COR-L47 (cell line): ENCODE measurements around the gene KREMEN2.
A peak's percentile ranks its signal among the peaks of the same experiment; 100 is the strongest.

Experiments
- DNase-seq: peaks from one replicate; lab custom pipeline; 2025; lab: John Stamatoyannopoulos, UW

The KREMEN2 gene

DNA sequence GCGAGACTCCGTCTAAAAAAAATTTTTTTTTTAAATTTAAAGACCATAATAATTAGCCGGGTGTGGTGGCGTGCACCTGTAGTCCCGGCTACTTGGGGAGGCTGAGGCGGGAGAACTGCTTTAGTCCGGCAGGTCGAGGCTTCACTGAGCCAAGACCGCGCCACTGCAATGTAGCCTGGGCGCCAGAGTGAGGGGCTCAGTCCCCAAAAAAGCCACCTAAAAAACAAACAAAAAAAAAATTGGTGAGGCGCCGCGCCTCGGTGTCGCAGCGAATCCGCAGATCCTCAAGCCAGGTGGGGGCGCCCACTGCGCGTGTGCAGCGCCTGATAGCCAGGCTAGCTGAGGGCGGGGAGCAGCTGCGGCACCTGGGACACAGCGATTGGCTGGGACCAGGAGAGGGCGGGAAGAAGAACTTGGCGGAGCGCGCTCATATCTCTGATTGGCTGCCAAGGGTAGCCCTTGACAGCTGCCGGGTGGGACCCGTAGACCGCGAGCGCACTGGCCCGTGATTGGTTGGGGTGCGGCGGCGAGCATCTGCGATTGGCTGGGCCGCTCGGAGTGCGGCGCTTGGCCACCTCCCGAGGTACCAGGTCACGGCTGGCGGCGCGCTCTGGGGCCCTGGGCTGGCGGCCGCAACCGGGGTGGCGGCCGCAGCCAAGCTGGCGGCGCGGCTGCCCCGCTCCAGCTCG lies 39.7 kb downstream of the KREMEN2 start:
- peak; percentile 99 for DNase-seq

DNA sequence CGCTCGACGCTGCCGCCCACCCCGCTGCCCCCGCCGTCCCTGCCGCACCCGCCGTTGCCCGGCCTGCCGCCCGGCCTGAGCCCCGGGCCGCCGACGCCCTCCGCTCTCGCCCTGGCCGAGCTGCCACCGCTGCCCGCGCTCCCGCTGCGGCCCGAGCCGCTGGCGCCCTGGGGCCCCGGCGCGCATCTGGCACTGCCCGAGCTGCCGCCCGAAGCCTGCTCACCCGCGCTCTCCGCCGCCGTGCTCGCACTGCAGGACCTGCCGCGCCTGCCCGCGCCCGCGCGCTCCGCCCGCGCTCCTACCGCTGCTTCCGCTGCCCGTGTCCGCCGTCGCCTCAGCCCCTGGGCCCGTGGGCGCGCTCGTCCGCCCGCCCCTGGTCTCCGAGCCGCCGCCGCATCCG lies 40.2 kb downstream of the KREMEN2 start:
- DNase-seq: no peak

DNA sequence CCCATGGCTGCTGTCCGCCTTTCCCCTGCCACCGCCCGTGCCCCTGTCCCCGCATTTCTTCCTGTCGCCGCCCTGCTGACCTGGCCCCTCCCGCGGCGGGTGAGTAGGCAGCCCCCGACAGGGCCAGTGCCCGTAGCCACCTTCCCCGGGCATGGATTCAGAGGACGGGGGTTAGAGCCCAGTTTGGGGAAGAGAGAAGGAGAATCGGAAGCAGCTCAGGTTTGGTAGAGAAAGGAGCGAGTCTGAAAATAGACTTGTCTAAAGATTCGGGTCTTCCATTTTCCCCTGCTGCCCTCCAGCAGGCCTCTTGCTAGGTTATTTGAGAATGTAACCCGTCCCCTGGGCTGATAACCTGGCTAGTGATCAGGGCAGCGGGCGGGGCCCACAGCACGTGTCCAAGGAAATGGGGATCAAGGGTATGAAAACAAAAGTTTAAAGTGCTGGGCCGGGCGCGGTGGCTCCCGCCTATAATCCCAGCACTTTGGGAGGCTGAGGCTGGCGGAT lies 40.8 kb downstream of the KREMEN2 start:
- DNase-seq: no peak

DNA sequence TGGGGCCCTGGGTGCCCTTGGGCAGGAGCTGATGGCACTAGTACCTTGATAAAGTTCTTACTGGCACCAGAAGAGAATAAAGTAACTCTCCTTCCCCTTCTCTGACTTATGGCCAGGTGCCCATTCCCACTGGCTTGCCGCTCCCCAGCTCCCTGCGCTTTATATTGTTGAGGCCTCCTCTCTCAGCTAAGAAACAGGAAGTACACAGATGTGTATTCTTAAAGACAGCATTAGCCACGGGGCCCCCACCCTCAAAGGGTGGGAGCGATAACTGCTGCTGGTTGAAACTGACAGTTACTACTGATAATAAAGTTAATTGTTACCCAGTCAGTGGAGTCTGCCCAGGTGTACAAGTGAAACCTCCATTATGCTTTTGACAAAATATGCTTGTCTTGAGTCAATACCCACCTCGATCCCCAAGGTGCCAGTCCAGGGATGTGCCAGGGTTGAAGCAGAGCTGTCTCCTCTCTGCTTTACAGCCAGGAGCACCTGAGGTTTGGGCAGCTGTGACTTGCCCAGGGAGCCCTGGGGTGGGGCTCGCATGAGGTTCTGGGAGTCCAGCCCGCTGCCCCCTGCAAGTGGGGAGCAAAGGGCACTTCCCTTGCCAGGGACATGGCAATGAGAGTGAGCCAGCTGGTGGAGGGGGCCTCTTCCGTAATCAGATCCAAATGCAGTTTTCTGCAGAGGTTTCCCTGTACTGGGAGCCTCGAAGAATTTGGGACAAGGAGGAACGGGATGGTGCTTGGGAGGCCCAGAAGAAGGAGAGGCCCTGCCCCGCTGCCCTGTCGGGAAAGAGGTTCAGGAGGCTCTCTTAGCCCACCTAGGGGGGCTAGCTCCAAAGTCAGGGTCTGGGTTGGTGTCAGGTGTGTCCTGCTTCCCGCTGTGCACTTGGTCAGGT lies 43.2 kb downstream of the KREMEN2 start:
- DNase-seq: no peak

DNA sequence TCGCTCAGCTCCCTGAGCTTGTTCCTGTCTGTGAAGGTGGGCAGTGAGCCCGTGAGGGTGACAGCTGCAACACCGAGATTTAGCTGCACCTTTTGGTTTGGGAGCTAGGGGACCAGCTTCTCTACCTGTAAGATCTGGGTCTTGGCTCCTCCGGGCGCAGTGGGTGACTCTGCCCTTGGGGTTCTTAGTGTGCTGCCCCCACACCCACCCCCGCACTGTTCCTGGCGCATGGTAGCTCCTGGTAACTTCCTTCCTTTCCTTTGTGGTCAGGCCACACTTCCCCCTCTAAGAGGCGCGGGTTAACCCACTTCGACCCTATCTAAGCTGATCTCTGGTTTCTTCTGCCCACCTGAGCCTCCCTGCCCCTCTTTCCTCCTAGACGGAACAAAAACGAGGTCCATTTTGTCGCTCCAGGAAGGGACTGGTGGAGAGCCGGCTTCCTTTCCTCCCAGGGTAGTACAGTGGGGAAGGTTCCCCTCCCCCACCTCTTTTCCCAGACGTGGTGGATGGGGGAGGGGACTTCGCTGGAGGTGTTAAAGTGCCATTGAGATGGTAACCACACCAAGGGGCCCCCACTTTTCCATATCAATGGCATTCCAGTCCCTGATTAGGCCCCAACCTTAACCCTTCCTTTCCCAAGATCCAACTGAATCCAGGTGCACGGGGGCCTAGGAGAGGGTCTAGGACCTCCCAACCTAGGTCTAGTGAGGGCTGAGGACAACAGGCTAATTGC lies 44.0 kb downstream of the KREMEN2 start:
- DNase-seq: no peak

DNA sequence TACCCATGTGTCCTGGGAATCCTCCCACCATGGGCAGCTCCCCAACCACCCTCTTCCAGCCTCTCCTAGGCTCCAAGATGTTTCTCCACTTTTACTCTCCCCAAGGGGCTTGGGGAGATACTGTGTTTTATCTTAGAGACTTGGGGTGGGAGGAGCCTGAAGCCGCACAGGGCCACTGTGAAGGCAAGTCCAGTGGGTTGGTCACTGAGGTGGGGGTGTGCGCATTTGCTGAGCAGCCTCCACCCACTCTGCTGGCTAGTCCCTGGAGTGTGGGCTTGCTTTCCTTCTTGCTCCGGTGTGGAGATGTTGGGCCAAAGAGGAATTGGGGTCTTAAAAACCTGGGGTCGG lies 44.6 kb downstream of the KREMEN2 start:
- no peak for DNase-seq

DNA sequence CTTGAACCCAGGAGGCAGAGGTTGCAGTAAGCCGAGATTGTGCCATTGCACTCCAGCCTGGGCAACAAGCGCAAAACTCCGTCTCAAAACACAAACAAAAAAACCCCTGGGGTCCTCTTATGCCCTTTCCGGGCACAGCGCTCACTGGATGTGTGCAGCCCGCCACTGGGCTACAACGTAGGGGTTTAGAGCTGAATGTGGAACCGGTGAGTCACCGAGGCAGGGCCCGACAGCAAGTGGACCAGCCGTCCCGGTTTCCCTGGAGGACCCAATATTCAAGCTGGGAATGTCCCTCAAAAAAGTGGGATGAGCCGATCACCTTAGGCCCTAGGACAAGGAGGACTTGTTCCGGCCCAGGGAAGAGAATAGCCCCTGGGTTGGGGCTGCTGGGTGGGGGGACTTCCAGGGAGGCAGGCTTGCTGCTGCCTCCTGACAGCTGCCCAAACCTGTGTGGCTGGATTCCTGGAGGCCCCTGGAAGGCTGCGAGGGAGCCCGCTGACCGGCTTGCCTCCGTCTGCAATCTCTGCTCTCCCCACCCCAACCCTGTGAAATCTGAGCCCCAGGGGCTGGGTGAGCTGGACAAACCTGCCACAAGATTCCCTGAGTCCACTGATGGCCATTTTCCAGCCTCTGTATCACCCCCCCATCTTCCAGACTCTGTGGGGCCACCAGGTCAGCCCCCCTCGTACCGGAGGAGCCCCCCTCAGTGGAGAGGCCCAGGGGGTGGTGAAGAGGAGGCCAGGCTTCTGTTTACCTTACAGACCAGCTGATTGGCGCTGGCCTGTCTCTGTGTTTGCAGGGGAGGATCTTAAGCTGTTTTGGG lies 45.7 kb downstream of the KREMEN2 start:
- DNase-seq: no peak

DNA sequence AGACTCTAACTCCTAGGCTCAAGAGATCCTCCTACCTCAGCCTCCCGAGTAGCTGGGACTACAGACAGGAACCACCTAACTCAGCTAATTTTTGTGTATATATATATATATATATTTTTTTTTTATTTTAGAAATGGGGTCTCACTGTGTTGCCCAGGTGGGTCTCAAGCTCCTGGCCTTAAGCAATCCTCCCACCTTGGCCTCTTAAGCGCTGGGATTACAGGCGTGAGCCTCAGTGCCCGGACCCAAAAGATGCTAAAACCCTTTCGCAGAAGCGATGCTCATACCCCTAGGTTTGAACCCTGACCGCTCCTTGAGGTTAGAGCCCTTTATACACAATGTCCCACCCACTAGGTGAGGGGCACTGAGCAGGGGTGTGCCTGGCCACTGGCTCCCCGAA lies 46.4 kb downstream of the KREMEN2 start:
- no peak for DNase-seq

DNA sequence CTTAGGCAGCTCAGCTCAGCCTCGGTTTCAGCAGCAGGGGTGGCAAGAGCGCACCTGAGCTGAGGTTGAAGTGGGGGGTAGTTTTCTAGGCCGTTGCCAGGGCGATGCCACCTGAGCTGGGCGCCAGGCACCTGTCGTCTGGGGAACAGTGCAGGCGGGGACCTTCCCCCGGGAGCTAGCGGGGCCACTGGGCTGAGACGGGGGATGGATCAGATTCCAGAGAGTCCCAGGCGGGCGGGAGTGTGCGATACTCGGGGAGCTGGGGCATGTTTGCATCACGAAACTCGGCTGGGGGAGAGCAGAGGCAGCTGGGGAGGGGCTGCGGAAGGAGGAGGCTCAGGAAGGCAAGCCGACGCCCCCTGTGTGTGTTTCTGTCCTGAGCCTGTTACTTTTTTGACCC lies 48.2 kb downstream of the KREMEN2 start:
- DNase-seq: peak; percentile 85

DNA sequence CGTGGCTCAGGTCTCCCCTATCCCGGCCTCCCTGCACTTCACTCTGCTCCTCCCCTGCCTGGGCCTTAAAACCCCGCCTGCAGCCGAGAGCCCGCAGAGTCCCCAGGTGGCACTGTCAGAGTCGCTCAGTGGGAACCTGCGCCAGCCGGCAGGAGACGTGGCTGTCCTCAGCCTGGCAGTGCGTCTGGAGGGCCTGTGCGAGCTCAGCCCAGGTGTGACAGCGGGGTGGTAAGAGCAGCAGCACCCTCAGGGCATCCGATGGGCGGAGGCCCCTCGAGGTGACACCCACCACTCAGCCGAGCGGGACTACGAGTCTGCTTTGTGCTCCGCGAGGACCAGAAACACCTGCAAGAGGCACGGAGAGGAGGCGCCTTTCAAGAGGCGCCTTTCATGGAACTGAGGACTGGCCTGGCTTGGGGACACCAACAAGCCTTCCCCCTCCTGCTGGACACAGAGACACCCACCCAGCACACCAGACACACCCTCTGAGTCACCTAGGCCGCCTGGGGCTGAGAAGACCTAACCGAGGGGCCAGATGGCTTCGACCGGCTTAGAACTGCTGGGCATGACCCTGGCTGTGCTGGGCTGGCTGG lies 48.8 kb downstream of the KREMEN2 start, which contains the start of gene CLDN9:
Gene CLDN9 (plus strand): TSS at position 96 of the 593 bp plus-strand sequence. CDS start 440 bp downstream, at position 536.
- DNase-seq: peak; percentile 84

DNA sequence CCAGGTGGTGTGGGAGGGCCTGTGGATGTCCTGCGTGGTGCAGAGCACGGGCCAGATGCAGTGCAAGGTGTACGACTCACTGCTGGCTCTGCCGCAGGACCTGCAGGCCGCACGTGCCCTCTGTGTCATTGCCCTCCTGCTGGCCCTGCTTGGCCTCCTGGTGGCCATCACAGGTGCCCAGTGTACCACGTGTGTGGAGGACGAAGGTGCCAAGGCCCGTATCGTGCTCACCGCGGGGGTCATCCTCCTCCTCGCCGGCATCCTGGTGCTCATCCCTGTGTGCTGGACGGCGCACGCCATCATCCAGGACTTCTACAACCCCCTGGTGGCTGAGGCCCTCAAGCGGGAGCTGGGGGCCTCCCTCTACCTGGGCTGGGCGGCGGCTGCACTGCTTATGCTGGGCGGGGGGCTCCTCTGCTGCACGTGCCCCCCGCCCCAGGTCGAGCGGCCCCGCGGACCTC lies 49.4 kb downstream of the KREMEN2 start:
- DNase-seq: no peak

DNA sequence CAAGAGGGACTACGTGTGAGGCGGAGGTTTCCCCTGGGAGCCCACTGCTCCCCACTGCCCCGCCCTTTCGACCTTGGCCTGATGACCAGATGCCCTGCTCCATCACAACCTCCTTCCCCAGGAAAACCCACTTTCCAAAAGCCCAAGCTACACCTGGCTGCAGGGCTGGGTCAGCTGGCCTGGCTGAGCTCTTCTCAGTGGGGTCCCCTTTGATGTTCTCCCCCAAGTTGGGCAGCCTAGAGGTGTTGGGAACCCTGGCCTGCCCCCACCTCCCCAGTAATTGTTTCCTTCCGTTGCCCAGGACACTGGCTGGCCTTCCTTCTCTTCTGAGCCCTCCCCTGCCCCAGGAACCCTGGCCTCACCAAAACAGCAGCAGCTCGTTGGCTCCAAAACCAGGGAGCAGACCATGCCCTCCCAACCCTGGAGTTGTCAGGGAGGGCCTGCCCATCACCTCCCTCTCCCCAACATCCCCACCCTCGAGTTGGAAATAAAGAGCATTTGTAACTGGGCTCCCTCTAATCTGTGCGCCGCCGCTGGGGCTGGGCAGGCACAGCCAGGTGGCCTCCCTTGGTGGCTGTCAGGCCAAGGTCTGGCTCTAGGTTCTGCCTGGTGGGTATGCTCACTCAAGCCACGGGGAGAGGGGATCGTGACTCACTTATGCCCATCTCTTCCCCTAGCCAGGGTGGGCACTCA lies 50.1 kb downstream of the KREMEN2 start:
- DNase-seq: no peak

DNA sequence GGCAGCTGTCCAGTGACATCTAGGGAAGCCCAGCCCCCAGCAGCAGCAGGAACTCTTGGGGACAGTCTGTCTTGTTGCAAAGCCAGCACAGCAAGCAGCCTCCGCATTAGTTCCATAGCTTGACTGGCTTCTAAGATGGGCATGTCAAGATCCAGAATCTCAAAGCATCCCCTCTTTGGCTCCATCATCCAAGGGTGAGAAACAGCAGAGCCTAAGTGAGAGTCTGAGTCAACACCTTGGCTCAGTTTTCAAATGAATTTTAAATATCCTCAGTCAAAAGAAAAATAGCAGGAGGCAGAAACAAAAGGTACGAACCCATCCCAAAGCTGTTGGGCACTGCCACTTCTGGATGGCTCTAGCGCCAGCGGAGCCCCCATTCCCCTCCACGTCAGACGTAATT lies 50.9 kb downstream of the KREMEN2 start:
- no peak for DNase-seq

DNA sequence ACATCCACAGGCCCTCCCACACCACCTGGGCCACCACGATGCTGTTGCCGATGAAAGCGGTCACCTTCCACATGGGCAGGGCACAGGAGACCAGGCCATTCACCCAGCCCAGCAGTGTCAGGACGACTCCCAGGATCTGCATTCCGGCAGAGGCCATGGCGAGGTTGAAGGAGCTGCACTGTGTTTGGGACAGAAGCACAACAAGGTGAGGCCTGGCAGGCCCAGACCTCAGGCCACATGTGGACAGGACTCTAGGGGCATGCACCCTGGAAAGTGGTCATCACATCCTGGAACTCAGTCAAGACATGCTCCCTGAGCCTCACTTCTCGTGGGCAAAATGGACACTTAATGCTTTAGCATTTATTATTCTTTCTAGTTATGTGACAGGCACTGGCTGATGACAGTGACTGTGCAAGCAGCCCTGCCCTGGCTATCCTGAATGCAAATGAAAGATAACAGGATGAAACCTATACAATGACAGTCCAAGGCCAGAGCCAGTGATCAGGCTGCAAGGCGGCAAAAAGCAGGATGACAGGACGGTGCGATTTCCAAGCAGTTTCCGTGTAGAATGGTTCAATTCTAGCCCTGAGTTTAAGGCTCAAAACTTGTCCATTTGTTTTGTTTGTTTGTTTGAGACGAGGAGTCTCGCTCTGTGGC lies 51.9 kb downstream of the KREMEN2 start:
- DNase-seq: no peak

DNA sequence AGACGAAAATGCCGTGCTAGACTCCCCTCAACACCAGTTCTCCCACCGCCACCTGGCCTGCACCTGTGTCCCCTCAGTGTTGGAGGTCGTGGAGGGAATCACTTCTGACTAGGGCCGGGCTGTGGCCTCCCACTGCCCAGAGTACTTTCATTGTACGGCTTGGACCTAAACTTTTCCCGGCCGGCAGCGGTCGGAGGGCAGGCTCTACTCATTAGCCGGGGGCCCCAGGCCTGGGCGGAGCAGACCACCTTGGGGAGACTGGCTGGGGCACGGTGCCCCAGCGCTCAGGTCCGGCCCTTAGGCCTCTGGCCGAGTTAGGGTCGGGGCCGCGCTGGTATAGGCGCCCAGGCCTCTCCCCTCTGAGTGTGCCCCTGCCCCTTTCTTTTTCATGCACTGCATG lies 53.3 kb downstream of the KREMEN2 start:
- no peak for DNase-seq
